Keratinocyte (primary cell): ENCODE measurements around the gene FGF11. TPM values are rescaled to one million over a fixed set of nuclear protein-coding genes. Genes with fewer than 3 reads are reported as not detected.

Experiments
- DNase-seq: peaks from one replicate; pipeline ENCODE4 v3.0.0-alpha.2; 2011; ENCODE audit warnings: low read depth, missing footprints, low spot score
- FAIRE-seq: peaks from 2 replicates; lab custom pipeline; 2011; peaks lifted over from hg19 to GRCh38; lab: Jason Lieb, UNC
- H2AFZ ChIP-seq: 2 replicates; pipeline ENCODE4 v1.6.0; 2012; ENCODE audit warnings: low read length, control low read depth, inconsistent platforms; ENCODE audit not compliant: control insufficient read depth
- H3K27ac ChIP-seq: 2 replicates; pipeline ENCODE4 v1.5.1; 2011; ENCODE audit warnings: low read length; ENCODE audit not compliant: control insufficient read depth, insufficient read depth
- H3K27me3 ChIP-seq: 3 replicates; pipeline ENCODE4 v1.6.0; 2011; ENCODE audit warnings: low read length; ENCODE audit not compliant: control insufficient read depth, insufficient read depth; ENCODE audit errors: extremely low read depth
- H3K36me3 ChIP-seq, 2 experiments: 2 replicates in 1 of 2; 3 replicates in 1 of 2; pipeline ENCODE4 v1.5.1; 2011; ENCODE audit warnings: low read length in 2 of 2, mild to moderate bottlenecking in 1 of 2; ENCODE audit not compliant: control insufficient read depth in 2 of 2, insufficient read depth in 2 of 2; ENCODE audit errors: extremely low read depth in 1 of 2
- H3K4me1 ChIP-seq: 3 replicates; pipeline ENCODE4 v1.5.1; 2011; ENCODE audit warnings: low read length; ENCODE audit not compliant: control insufficient read depth, insufficient read depth; ENCODE audit errors: extremely low read depth
- H3K4me2 ChIP-seq: 3 replicates; pipeline ENCODE4 v1.6.0; 2011; ENCODE audit warnings: low read depth, low read length; ENCODE audit not compliant: control insufficient read depth, insufficient read depth; ENCODE audit errors: extremely low read depth
- H3K4me3 ChIP-seq, 3 experiments: fragments of 200-600 bp in 1 of 3; sonication (generic) in 1 of 3; 2 replicates in 2 of 3; 3 replicates in 1 of 3; pipeline ENCODE4 v1.5.1; 2011 to 2016; ENCODE audit warnings: low read length in 3 of 3, mild to moderate bottlenecking in 3 of 3, control low read depth in 2 of 3, inconsistent platforms in 1 of 3, low read depth in 1 of 3, mixed read lengths in 1 of 3, mixed run types in 1 of 3, moderate library complexity in 1 of 3; ENCODE audit not compliant: control insufficient read depth in 2 of 3, insufficient read depth in 2 of 3; ENCODE audit errors: extremely low read depth in 1 of 3
- H3K79me2 ChIP-seq: 2 replicates; pipeline ENCODE4 v1.6.0; 2012; ENCODE audit warnings: low read length; ENCODE audit not compliant: control insufficient read depth, insufficient read depth
- H3K9ac ChIP-seq: 3 replicates; pipeline ENCODE4 v1.6.0; 2011; ENCODE audit warnings: low read length; ENCODE audit not compliant: control insufficient read depth, insufficient read depth; ENCODE audit errors: extremely low read depth
- H3K9me1 ChIP-seq: 3 replicates; pipeline ENCODE4 v1.6.0; 2011; ENCODE audit warnings: low read length; ENCODE audit not compliant: control insufficient read depth, insufficient read depth; ENCODE audit errors: extremely low read depth
- H3K9me3 ChIP-seq: 2 replicates; pipeline ENCODE4 v1.5.1; 2012; ENCODE audit warnings: low read depth, low read length; ENCODE audit not compliant: control insufficient read depth
- H4K20me1 ChIP-seq: 3 replicates; pipeline ENCODE4 v1.6.0; 2011; ENCODE audit warnings: low read length; ENCODE audit not compliant: control insufficient read depth, insufficient read depth; ENCODE audit errors: extremely low read depth
- EZH2 ChIP-seq: IDR thresholded peaks from one replicate; pipeline ENCODE4 v1.6.1; 2012; ENCODE audit warnings: inconsistent platforms, mild to moderate bottlenecking, low read length, moderate library complexity
- dilution Hi-C: fragments of 300-500 bp; cut with MboI; formaldehyde crosslinking; loops from one replicate; pipeline ENCODE4 v1.7.0; 2020; ENCODE audit warnings: low sequenced_read_pairs; ENCODE audit not compliant: extremely low pct_ligation_motif_present
- polyA plus RNA-seq, 5 experiments: library from polyadenylated mRNA; depleted of rRNA in 3 of 5; stranded (reverse) in 3 of 5; stranded (forward) in 1 of 5; unstranded in 1 of 5; fragments of >200 nt; gene quantifications; 1 replicate in 1 of 5; 2 replicates in 3 of 5; 3 replicates in 1 of 5; pipeline versions ENCODE4 v1.2.1 to v1.2.3, GENCODE V29; 2011 to 2012; ENCODE audit warnings: missing spikeins in 2 of 5, low read depth in 1 of 5, low replicate concordance in 1 of 5
- TF ChIP-seq, protein P1 (sequence below), 3 experiments: IDR thresholded peaks in 1 of 3; conservative IDR thresholded peaks in 1 of 3; optimal IDR thresholded peaks in 1 of 3; 2 replicates in 2 of 3; 3 replicates in 1 of 3; pipeline versions ENCODE3 to v1.5.1; 2011; ENCODE audit warnings: low read length in 3 of 3, mild to moderate bottlenecking in 3 of 3, moderate library complexity in 2 of 3, control low read depth in 1 of 3, inconsistent platforms in 1 of 3; ENCODE audit not compliant: insufficient read depth in 2 of 3; ENCODE audit errors: extremely low read depth in 1 of 3

FGF11 gene
- polyA plus RNA-seq, 1 donor (not counting 4 experiments of a cell fraction or from before 2014, with no cell fraction given), result 30.4 TPM

GRCh38 chr17:7421186-7421585, 18.1 kb upstream of the FGF11 start:
- Histone ChIP-seq H3K9me3 (no peaks in the 10 kb centered on the region), H3K4me2 (no peak overlapping the region), H3K27ac (no peak overlapping the region), H3K36me3 (peaks cover 0 to 3% of the 10 kb centered on the region in 2 experiments), H3K4me1 (no peaks in the 10 kb centered on the region), H2AFZ (no peak overlapping the region), H4K20me1 (no peaks in the 10 kb centered on the region), H3K4me3 (no peak overlapping the region), H3K9me1 (no peaks in the 10 kb centered on the region), H3K79me2 (no peaks in the 10 kb centered on the region), H3K27me3 (no peaks in the 10 kb centered on the region), H3K9ac (no peak overlapping the region)
- TF ChIP-seq, protein P1, sequence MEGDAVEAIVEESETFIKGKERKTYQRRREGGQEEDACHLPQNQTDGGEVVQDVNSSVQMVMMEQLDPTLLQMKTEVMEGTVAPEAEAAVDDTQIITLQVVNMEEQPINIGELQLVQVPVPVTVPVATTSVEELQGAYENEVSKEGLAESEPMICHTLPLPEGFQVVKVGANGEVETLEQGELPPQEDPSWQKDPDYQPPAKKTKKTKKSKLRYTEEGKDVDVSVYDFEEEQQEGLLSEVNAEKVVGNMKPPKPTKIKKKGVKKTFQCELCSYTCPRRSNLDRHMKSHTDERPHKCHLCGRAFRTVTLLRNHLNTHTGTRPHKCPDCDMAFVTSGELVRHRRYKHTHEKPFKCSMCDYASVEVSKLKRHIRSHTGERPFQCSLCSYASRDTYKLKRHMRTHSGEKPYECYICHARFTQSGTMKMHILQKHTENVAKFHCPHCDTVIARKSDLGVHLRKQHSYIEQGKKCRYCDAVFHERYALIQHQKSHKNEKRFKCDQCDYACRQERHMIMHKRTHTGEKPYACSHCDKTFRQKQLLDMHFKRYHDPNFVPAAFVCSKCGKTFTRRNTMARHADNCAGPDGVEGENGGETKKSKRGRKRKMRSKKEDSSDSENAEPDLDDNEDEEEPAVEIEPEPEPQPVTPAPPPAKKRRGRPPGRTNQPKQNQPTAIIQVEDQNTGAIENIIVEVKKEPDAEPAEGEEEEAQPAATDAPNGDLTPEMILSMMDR (optimal IDR thresholded peaks at IDR 0.05 in 1 of 3, IDR thresholded peaks at IDR 0.05 in 1 of 3, conservative IDR thresholded peaks at IDR 0.05 in 1 of 3; ENCODE audit: extremely low read depth in 1 of 3, insufficient read depth in 2 of 3, low read length in 3 of 3), result no peak
- no peak for TF ChIP-seq EZH2
- DNase-seq (no peak), FAIRE-seq (no peak)
- dilution Hi-C loops, result no loop called here

GRCh38 chr17:7423679-7424078, 15.6 kb upstream of the FGF11 start:
- dilution Hi-C loops, result no loop called here
- no peaks in the 10 kb centered on the region for H3K9me3 ChIP-seq
- H3K27me3 ChIP-seq, result no peaks in the 10 kb centered on the region
- DNase-seq (no peak), FAIRE-seq (no peak)
- H4K20me1 ChIP-seq, result no peaks in the 10 kb centered on the region
- no peak for TF ChIP-seq EZH2
- TF ChIP-seq, protein P1 (optimal IDR thresholded peaks at IDR 0.05 in 1 of 3, IDR thresholded peaks at IDR 0.05 in 1 of 3, conservative IDR thresholded peaks at IDR 0.05 in 1 of 3; ENCODE audit: extremely low read depth in 1 of 3, insufficient read depth in 2 of 3, low read length in 3 of 3), result no peak
- no peak overlapping the region for H3K4me3 ChIP-seq
- no peaks in the 10 kb centered on the region for H3K9me1 ChIP-seq
- no peak overlapping the region for H3K27ac ChIP-seq
- H3K79me2 ChIP-seq, result no peaks in the 10 kb centered on the region
- no peaks in the 10 kb centered on the region for H3K4me1 ChIP-seq
- H2AFZ ChIP-seq, result no peak overlapping the region
- H3K9ac ChIP-seq, result no peak overlapping the region
- no peak overlapping the region for H3K4me2 ChIP-seq
- no peaks in the 10 kb centered on the region for H3K36me3 ChIP-seq
